AG09309 (cell line): ENCODE results near the gene FOXE1.

Experiments
- DNase-seq: peaks from one replicate; pipeline ENCODE4 v3.0.0-alpha.2; 2010; ENCODE audit warnings: low read depth
- H3K4me3 ChIP-seq: 2 replicates; pipeline ENCODE4 v1.5.1; 2011; ENCODE audit warnings: mild to moderate bottlenecking, low read depth, low read length, moderate library complexity; ENCODE audit not compliant: control insufficient read depth
- TF ChIP-seq, protein P1 (sequence below): IDR thresholded peaks from 2 replicates; pipeline ENCODE4 v1.5.1; 2011; ENCODE audit warnings: mild to moderate bottlenecking, low read depth, low read length, inconsistent platforms; ENCODE audit not compliant: insufficient read depth, control insufficient read depth; ENCODE audit errors: missing control alignments

Gene FOXE1

GRCh38 chr9:97860451-97861147 is 7.6 kb downstream of the FOXE1 start:
- DNase-seq = no peak
- no peak overlapping the region for H3K4me3 ChIP-seq
- TF ChIP-seq, protein P1, sequence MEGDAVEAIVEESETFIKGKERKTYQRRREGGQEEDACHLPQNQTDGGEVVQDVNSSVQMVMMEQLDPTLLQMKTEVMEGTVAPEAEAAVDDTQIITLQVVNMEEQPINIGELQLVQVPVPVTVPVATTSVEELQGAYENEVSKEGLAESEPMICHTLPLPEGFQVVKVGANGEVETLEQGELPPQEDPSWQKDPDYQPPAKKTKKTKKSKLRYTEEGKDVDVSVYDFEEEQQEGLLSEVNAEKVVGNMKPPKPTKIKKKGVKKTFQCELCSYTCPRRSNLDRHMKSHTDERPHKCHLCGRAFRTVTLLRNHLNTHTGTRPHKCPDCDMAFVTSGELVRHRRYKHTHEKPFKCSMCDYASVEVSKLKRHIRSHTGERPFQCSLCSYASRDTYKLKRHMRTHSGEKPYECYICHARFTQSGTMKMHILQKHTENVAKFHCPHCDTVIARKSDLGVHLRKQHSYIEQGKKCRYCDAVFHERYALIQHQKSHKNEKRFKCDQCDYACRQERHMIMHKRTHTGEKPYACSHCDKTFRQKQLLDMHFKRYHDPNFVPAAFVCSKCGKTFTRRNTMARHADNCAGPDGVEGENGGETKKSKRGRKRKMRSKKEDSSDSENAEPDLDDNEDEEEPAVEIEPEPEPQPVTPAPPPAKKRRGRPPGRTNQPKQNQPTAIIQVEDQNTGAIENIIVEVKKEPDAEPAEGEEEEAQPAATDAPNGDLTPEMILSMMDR = no peak

- no peak overlapping the region for H3K4me3 ChIP-seq
- TF ChIP-seq, protein P1 = no peak
- DNase-seq = no peak
These were observed 8.1 kb downstream of the FOXE1 start for GRCh38 chr9:97861148-97861475.

DNA sequence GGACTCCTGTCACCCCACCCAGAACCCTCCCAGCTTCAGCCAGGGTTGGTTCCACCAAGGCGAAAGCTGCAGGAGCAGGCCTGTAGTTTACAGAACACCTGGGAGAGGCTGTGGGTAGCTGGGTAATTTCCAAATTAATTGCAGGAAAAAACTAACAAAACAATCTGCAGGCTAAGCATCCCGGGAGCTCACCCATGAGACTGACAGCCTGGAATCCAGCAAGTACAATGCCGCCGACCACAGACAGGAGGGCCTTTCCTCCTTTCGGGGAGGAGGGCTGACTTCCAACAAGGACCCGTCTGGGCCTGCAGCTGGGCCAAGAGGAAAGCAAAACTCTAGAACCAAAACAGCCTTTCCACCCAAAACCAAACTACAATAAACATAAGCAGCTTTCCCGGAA is 10.3 kb downstream of the FOXE1 start:
- TF ChIP-seq, protein P1 = no peak
- DNase-seq = no peak
- no peak overlapping the region for H3K4me3 ChIP-seq

- TF ChIP-seq, protein P1 = no peak
- no peak overlapping the region for H3K4me3 ChIP-seq
- no peak for DNase-seq
These were observed 11.4 kb downstream of the FOXE1 start for GRCh38 chr9:97864396-97864795.

GRCh38 chr9:97866300-97866699 is 13.3 kb downstream of the FOXE1 start:
- TF ChIP-seq, protein P1 = no peak
- DNase-seq = no peak
- H3K4me3 ChIP-seq = no peak overlapping the region

- no peak for DNase-seq
- no peak overlapping the region for H3K4me3 ChIP-seq
- TF ChIP-seq, protein P1 = no peak
These were observed 13.8 kb downstream of the FOXE1 start for GRCh38 chr9:97866848-97867247.
